HUES6 (cell line): ENCODE results near the gene DOCK9.

Source experiments
- H3K27ac ChIP-seq: 2 replicates; pipeline ENCODE4 v1.7.0; 2013; ENCODE audit warnings: low read depth, mild to moderate bottlenecking, low read length, inconsistent platforms
- H3K27me3 ChIP-seq: 2 replicates; pipeline ENCODE4 v1.6.1; 2013; ENCODE audit warnings: low read length; ENCODE audit not compliant: control insufficient read depth, insufficient read depth
- H3K36me3 ChIP-seq: 2 replicates; pipeline ENCODE4 v1.6.1; 2013; ENCODE audit warnings: low read length; ENCODE audit not compliant: control insufficient read depth, insufficient read depth
- H3K4me1 ChIP-seq: 2 replicates; pipeline ENCODE4 v1.6.1; 2013; ENCODE audit warnings: low read length; ENCODE audit not compliant: control insufficient read depth, insufficient read depth
- H3K4me3 ChIP-seq: 2 replicates; pipeline ENCODE4 v1.5.1; 2013; ENCODE audit warnings: low read depth, low read length
- H3K9ac ChIP-seq: one replicate; pipeline ENCODE4 v1.6.1; 2013; ENCODE audit warnings: mild to moderate bottlenecking, low read length
- H3K9me3 ChIP-seq: 2 replicates; pipeline ENCODE4 v1.6.1; 2013; ENCODE audit warnings: low read depth, low read length; ENCODE audit not compliant: control insufficient read depth, insufficient read depth

Gene DOCK9

GRCh38 chr13:98873377-98874028 is 104.4 kb downstream of the DOCK9 start:
- peaks cover 12% of the 10 kb centered on the region for H3K36me3 ChIP-seq
- H3K4me3 ChIP-seq = no peak overlapping the region
- H3K27me3 ChIP-seq = no peaks in the 10 kb centered on the region
- H3K9me3 ChIP-seq = peaks cover 16% of the 10 kb centered on the region
- peaks cover 29% of the 10 kb centered on the region for H3K4me1 ChIP-seq
- no peak overlapping the region for H3K9ac ChIP-seq
- H3K27ac ChIP-seq = no peak overlapping the region

GRCh38 chr13:98871727-98872126 is 106.1 kb downstream of the DOCK9 start:
- Histone ChIP-seq H3K4me3 (no peak overlapping the region), H3K36me3 (peaks cover 12% of the 10 kb centered on the region), H3K27ac (no peak overlapping the region), H3K27me3 (no peaks in the 10 kb centered on the region), H3K9ac (no peak overlapping the region), H3K9me3 (peaks cover 16% of the 10 kb centered on the region), H3K4me1 (peaks cover 22% of the 10 kb centered on the region)

- Histone ChIP-seq H3K9ac (no peak overlapping the region), H3K36me3 (peaks cover 12% of the 10 kb centered on the region), H3K9me3 (peaks cover 16% of the 10 kb centered on the region), H3K27me3 (no peaks in the 10 kb centered on the region), H3K4me3 (no peak overlapping the region), H3K4me1 (0 out of 2 replicates have a peak, but pooled peaks cover 2% of the 10 kb centered on the region), H3K27ac (no peak overlapping the region)
Measured at GRCh38 chr13:98869408-98870090, 108.3 kb downstream of the DOCK9 start.

GRCh38 chr13:98868932-98869331 is 108.9 kb downstream of the DOCK9 start:
- no peaks in the 10 kb centered on the region for H3K4me1 ChIP-seq
- no peak overlapping the region for H3K4me3 ChIP-seq
- H3K36me3 ChIP-seq = peaks cover 12% of the 10 kb centered on the region
- H3K9ac ChIP-seq = no peak overlapping the region
- no peaks in the 10 kb centered on the region for H3K27me3 ChIP-seq
- peaks cover 13% of the 10 kb centered on the region for H3K9me3 ChIP-seq
- H3K27ac ChIP-seq = no peak overlapping the region

- Histone ChIP-seq H3K27me3 (no peaks in the 10 kb centered on the region), H3K4me1 (no peaks in the 10 kb centered on the region), H3K9ac (no peak overlapping the region), H3K9me3 (no peaks in the 10 kb centered on the region), H3K4me3 (no peak overlapping the region), H3K27ac (no peak overlapping the region), H3K36me3 (peaks cover 5% of the 10 kb centered on the region; the same call in 1 of the 2 replicates)
Measured at GRCh38 chr13:98866882-98867281, 111.0 kb downstream of the DOCK9 start.

- Histone ChIP-seq H3K4me3 (no peak overlapping the region), H3K9ac (no peak overlapping the region), H3K36me3 (peaks cover 14% of the 10 kb centered on the region), H3K27ac (no peak overlapping the region), H3K27me3 (no peaks in the 10 kb centered on the region), H3K4me1 (no peaks in the 10 kb centered on the region), H3K9me3 (no peaks in the 10 kb centered on the region)
Measured at GRCh38 chr13:98860491-98860890, 117.4 kb downstream of the DOCK9 start.

GRCh38 chr13:98858191-98858590 is 119.7 kb downstream of the DOCK9 start:
- Histone ChIP-seq H3K9me3 (no peaks in the 10 kb centered on the region), H3K4me1 (no peaks in the 10 kb centered on the region), H3K9ac (no peak overlapping the region), H3K27me3 (no peaks in the 10 kb centered on the region), H3K4me3 (no peak overlapping the region), H3K27ac (no peak overlapping the region), H3K36me3 (peaks cover 14% of the 10 kb centered on the region)

GRCh38 chr13:98856983-98857382 is 120.9 kb downstream of the DOCK9 start:
- Histone ChIP-seq H3K4me3 (no peak overlapping the region), H3K36me3 (peaks cover 9% of the 10 kb centered on the region), H3K27me3 (no peaks in the 10 kb centered on the region), H3K9ac (no peak overlapping the region), H3K9me3 (no peaks in the 10 kb centered on the region), H3K4me1 (no peaks in the 10 kb centered on the region), H3K27ac (no peak overlapping the region)

GRCh38 chr13:98854448-98854847 is 123.4 kb downstream of the DOCK9 start:
- Histone ChIP-seq H3K4me1 (no peaks in the 10 kb centered on the region), H3K9me3 (no peaks in the 10 kb centered on the region), H3K27me3 (no peaks in the 10 kb centered on the region), H3K9ac (no peak overlapping the region), H3K4me3 (no peak overlapping the region), H3K27ac (no peak overlapping the region), H3K36me3 (no peaks in the 10 kb centered on the region)

GRCh38 chr13:98853771-98854221 is 124.1 kb downstream of the DOCK9 start:
- no peaks in the 10 kb centered on the region for H3K36me3 ChIP-seq
- H3K27ac ChIP-seq = no peak overlapping the region
- no peak overlapping the region for H3K9ac ChIP-seq
- H3K9me3 ChIP-seq = no peaks in the 10 kb centered on the region
- H3K4me3 ChIP-seq = no peak overlapping the region
- H3K4me1 ChIP-seq = no peaks in the 10 kb centered on the region
- H3K27me3 ChIP-seq = no peaks in the 10 kb centered on the region

- H3K9me3 ChIP-seq = no peaks in the 10 kb centered on the region
- H3K4me3 ChIP-seq = no peak overlapping the region
- no peak overlapping the region for H3K9ac ChIP-seq
- no peaks in the 10 kb centered on the region for H3K36me3 ChIP-seq
- H3K4me1 ChIP-seq = peaks cover 5% of the 10 kb centered on the region; the same call in 1 of the 2 replicates
- H3K27me3 ChIP-seq = no peaks in the 10 kb centered on the region
- H3K27ac ChIP-seq = no peak overlapping the region
Measured at GRCh38 chr13:98851276-98851675, 126.6 kb downstream of the DOCK9 start.
